G401 (cell line): ENCODE results near the gene IFT81. TPM values are rescaled to one million over a fixed set of nuclear protein-coding genes. Genes with fewer than 3 reads are reported as not detected.
"Not testable (repeated sequence)": the region's sequence is repeated elsewhere in the genome, so short reads cannot be mapped to it uniquely, and the experiment has no call there.

ENCODE experiments used
- DNase-seq: peaks from one replicate; pipeline ENCODE4 v3.0.0-alpha.2; 2015; ENCODE audit warnings: low spot score
- in situ Hi-C: cut with HindIII; loops from 2 replicates; pipeline ENCODE4 v1.10.0; 2016; ENCODE audit warnings: low sequenced_read_pairs, mixed read lengths
- total RNA-seq: library from RNA; depleted of rRNA; stranded (reverse); fragments of >200 nt; shearing (Covaris generic); gene quantifications from 2 replicates; pipeline ENCODE4 v1.2.3, GENCODE V29; 2014

IFT81 gene
- total RNA-seq, 1 experiment from 2014 or later, result 36.1 TPM

DNA sequence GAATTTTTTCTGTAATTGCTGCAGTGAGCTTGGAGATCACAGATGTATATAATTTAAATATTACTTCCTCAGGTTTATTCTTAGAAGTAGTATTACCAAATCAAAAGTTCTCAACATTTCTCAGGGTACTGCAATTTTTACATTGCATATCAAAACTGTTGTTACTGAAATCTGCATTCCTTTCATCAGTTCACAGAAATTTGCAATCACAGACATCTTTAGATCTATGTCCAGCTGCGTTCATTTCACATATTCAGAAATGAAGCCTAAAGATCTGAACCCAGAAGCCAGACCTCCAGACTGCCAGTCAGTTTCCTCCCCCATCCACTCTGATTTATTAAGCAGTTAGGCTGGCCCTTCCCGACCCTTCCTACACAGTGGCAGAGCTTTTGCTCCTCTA, 18.2 kb upstream of the IFT81 start:
- in situ Hi-C loops, result no loop called here

DNA sequence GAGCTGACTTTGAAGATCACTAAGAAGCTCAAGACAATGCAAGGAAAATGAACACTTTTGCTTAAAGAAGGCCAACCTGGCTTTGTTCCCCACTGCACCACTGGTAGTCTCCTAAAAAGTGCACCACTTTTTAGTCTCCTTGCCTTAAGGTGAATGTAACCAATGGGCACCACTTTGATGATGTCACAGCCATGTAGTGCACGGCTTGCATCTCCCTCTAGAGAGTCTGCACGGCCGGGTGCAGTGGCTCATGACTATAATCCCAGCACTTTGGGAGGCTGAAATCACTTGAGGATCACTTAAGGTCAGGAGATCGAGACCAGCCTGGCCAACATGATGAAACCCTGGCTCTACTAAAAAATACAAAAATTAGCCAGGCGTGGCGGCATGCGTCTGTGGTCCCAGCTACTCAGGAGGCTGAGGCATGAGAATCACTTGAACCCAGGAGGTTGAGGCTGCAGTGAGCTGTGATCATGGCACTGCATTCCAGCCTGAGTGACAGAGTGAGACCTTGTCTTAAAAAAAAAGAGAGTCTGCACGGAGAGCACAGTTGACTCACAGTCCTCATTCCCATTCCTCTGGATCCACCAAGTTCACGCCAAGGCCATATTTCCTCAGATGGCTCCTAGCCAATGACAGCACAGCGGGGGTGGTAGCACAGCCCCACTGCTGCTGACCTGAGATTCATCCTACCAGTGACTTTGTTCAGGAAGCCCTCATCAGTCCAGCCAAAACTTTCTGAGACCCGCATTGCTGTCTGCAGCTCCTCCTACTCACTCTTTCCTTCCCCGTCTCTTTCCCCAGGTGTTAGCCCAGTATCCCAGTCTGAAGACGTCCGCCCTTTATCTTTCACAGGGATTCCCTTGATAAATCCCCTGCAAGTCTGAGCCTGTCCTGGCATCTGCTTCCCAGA, 16.5 kb upstream of the IFT81 start:
- DNase-seq, result no peak
- in situ Hi-C loops, result no loop called here

More for the DNA sequence above, 18.2 kb upstream of the IFT81 start:
- DNase-seq, result no peak

DNA sequence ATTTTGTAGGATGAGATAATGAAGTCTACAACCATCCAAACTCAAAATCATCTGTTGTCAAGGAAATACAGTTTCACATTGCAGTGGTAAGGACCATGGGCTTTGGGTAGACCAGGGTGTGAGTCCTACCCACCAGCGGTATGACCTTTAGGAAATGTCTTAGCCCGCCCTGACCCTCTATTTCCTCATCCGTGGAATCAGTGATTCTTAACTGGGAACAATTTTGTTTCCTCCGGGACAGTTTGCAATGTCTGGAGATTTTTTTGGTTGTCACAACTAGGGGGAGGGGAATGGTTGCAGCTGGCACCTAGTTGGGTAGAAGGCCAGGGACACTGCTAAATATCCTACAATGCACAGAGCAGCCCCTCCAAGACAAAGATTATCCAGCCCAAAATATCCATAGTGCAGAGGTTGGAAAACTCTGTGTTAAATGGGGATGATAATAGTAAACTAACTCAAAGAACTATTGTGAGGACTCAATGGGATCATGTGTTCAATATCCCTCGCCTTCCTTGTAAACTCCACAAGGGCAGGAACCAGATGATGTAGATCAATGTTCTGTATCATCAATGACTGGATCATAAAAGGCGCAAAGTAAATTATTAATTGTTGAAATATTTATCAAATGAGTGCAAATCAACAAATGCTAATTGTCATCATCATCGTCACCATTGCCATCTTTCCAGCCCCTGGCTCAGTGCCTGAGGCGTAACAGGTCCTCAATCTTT, 15.7 kb upstream of the IFT81 start:
- in situ Hi-C loops, result no loop called here
- DNase-seq, result no peak

DNA sequence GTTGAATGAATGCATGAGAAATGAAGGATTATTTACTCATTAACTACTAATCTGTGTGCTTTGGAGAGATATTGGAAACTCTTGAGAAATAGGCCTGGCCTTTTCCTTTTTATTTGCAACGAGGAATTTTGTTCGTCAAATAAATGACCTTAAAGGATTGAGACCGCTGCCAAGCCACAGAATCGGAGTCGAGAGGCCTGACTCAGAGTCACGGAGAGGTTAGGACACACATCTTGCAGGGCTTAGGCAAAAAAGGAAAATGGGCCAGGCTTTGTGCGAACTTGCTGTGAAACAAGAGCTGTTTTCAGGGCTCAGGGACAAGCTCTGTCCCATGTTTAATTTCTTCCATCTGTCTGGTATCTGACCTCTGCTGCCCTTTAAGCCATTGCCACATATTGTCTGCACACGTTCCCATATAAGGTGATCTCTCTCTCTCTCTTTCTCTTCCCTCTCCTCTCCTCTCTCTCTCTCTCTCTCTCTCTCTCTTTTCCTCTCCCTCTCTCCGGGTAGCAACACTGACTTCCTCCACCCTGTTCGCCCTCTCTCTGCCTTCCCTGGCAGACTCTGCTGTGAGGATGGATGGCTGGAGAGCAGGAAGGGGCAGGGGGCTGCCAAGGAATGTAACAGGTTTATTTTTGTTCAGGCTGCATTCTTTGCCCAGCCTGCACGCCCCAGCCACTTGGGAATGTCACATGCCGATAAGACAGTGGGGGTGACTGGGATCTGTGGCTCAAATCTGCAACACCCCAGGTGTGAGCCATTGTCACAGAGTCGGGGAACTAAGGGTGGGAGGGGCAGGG, 14.9 kb upstream of the IFT81 start:
- DNase-seq, result peak; percentile 40
- in situ Hi-C loops, result no loop called here

DNA sequence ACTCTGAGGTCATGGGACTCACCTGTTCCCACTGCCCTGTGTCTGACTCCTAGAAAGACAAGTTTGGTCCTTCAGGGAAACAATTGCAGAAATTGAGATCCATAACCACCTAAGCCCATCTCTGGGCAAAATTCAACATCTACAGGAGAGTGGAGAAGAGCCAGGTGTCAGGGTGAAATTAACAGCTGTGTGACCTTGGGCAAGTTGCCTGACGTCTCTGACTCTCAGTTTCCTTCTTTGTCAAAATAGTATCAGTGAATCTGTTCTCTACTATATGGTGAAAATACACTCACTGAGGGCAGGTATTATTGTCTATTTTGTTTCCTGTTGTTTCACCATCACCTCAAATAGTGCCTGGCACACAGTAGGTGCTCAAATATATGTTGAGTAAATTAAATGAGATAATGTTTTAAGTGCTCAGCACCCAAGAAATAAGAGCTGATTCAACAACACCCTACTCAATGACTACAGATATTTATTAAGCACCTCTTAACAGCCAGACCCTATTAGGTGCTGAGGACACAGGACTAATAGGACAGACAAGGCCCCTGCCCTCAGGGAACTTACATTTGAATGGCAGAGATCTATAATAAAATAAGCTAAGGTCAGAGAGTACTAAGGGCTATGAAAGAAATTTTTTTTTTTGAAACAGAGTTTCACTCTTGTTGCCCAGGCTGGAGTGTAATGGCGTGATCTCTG, 14.2 kb upstream of the IFT81 start:
- no peak for DNase-seq
- in situ Hi-C loops, result no loop called here

DNA sequence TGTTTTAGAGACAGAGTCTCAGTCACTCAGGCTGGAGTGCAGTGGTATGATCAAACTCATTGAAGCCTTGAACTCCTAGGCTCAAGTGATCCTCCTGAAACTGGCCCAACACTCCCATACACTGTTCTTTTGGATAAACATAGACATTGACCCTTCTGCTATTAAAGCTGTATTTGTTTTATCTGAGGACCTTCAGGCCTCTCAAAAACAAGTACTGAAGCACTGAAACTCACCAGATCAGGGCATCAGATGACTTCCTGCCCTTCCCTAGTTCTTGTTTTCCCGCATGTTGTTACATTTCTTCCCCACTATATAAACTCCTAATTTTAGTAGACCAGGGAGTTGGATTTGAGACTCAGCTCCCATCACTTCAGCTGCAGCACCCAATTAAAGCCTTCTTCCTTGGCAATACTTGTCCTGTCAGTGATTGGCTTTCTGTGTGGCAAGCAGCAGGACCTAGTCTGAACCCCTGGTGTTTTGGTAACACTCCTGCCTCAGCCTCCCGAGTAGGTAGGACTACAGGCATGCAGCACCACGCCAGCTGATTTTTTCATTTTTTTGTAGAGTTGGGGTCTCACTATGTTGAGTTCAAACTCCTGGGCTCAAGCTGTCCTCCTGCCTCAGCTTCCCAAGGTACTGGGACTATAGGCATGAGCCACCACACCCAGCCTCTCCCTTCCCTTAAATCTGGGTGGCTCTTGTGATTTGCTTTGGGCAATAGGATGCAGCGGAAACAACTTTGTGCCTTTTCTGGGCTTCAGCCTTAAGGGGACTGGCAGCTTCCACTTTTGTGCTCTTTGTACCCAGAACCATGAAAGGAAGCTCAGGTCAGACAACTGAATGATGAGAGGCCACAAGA, 12.5 kb upstream of the IFT81 start:
- no peak for DNase-seq
- in situ Hi-C loops, result no loop called here

DNA sequence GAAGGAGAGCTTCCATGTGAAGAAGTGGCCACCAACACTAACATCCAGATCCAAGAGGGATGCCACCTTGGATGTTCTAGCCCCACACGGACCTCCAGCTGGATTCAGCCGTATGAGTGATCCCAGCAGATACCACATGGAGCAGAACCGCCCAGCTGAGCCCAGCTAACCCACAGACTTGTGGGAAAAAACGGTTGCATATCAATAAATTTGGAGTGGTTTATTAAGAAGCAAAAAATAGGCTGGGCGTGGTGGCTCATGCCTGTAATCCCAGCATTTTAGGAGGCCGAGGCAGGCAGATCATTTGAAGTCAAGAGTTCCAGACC, 11.9 kb upstream of the IFT81 start:
- no peak for DNase-seq
- in situ Hi-C loops, result no loop called here

DNA sequence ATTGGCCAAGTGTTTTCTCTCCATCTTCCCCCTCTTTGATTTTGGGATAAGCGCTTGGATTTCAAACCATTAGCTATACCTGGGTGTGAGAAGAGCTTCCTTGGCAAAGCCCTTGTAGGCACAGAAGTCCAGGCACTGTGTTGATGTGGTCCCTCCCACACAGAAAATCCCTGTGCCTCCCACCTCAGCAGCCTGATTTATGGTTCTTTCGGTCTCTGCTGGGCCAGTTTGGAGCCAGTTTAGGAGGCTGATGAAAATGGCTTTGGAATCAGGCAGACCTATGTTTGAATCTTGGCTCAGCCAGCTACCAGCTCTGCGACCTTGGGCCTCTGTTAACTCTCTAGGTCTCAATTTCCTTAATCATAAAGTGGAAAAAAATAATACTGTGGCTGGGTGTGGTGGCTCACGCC, 9.6 kb upstream of the IFT81 start:
- in situ Hi-C loops, result no loop called here

DNA sequence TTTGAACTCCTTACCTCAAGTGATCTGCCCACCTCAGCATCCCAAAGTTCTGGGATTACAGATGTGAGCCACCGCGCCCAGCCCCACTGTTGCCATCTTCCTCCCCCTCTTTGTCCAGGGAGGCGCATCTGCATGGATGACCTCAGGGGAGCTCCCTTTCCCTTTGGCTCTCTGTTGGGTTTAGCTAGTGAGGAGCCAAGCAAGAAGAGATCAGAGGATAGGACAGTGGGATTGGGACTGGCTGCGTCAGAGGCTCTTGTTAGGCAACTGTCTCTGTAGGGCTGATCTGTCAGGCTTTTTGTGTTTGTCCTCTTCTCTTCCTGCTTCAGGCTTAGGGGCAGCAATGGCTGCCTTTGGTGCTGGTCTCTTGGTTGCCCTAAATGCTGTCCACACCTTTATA, 8.5 kb upstream of the IFT81 start:
- no peak for DNase-seq
- in situ Hi-C loops, result no loop called here

More for the DNA sequence above, 9.6 kb upstream of the IFT81 start:
- DNase-seq, result no peak

DNA sequence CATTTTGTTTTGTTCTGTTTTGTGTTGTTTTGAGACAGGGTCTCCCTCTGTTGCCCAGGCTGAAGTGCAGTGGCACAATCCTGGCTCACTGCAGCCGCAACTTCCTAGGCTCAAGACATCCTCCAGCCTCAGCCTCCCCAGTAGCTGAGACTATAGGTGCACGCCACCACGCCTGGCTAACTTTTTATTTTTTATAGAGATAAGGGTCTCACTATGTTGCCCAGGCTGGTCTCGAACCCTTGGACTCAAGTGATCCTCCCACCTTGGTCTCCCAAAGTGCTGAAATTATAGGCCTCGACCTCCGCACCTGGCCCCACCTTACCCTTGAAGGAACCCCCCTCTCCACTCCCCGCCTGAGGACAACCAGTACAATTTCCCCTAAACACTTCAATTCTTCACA, 7.5 kb upstream of the IFT81 start:
- in situ Hi-C loops, result no loop called here
- no peak for DNase-seq

DNA sequence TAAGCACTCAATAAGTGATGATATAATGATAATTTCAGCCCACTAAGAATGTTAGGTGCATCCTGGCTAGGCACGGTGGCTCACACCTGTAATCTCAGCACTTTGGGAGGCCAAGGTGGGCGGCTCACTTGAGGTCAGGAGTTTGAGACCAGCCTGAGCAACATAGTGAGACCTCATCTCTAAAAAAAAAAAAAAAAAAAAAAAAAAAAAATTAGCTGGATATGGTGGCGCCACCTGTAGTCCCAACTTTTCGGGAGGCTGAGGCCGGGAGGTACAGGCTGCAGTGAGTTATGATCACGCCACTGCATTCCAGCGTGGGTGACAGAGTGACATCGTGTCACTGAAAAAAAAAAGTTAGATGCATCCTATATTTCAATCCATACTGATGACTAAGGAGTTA, 6.9 kb upstream of the IFT81 start:
- in situ Hi-C loops, DNase-seq: not testable (repeated sequence)

DNA sequence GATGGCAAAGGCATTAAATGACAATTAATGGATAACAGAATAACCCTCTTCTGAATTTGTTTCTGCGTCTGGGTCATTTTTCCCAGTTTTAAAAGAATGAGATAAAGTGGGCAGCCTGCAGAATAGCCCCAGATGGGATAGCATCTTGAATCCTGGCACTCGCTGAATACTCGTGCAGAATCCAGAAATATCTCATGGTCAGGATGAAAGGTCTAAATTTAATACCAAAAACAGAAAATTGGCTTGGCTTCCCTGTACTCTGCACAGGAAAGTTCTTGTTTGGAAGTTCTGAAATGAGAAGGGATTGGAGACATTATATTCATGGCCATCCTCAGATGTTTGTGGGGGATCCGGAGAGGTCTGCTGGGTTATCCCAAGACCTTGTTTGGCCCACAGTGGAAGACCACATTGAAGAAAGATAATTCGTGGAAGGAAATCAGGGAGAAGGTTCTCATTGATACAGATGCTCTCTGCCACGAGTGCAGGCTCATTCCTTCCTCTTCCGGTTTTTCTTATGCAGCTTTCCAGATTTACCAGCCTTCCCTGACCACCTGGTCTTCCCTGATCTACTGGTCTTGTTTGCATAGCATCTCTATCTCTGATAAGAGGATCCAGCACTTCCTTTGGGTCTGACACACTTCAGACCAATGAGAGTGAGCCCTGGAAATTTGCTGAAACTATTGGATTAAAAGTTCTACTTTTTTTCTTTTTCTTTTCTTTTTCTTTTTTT, 6.0 kb upstream of the IFT81 start:
- DNase-seq, result peak; percentile 83
- in situ Hi-C loops, result no loop called here

DNA sequence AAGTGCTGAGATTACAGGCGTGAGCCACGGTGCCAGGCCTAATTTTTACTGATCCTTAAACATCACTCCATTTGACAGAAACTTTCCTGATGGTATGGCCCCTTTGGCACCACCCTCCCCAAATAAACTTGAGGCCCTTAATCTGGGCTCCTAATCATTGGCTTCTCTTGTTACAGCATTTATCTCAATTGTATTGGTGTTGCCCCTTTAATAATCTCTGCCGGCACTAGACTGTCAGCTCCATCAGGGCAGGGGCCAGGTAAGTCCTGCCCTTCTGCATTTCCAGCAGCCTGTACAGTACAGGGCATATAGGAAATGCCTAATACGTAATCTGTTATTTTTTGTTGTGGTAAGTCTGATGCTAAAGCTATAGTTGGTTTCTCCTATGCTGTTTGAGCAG, 1.2 kb upstream of the IFT81 start:
- DNase-seq, result no peak
- in situ Hi-C loops, result no loop called here

DNA sequence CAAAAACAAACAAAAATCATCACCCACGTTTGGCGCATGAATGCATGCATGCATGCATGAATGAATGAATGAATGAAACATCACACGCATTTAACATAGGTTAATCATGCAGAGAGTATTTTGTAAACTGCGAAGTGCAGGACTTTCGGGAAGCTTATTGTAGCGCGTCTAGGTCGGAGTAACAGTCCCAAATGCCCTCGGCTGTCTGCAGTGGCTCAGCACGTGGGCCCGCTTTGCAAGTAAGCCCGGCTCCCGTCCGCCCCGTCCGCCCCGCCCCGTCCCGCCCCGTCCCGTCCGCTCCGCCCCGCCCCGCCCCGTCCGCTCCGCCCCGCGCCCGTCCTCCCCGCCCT, 263 bp upstream of the IFT81 start:
- in situ Hi-C loops, result no loop called here

DNA sequence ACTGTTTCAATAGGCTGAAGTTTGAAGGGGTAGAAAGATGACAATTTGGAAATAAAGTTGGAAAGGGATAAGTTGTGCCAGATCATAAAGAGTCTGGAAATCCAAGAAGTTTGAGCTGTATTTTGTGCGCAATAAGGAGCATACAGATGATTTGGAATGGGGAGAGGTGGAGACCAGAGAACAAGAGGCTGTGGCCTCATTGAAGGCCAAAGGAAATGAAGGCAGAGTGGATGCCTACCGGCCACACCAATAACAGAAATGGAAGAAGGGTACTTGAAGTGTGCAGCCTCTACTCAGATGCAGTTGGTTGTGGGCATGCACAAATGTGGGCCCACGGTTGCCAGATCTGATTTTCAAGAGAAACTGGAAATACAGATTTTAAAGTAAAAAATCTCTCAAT, 2.4 kb downstream of the IFT81 start:
- in situ Hi-C loops, result no loop called here
- DNase-seq, result no peak

More for the DNA sequence above, 263 bp upstream of the IFT81 start:
- no peak for DNase-seq

DNA sequence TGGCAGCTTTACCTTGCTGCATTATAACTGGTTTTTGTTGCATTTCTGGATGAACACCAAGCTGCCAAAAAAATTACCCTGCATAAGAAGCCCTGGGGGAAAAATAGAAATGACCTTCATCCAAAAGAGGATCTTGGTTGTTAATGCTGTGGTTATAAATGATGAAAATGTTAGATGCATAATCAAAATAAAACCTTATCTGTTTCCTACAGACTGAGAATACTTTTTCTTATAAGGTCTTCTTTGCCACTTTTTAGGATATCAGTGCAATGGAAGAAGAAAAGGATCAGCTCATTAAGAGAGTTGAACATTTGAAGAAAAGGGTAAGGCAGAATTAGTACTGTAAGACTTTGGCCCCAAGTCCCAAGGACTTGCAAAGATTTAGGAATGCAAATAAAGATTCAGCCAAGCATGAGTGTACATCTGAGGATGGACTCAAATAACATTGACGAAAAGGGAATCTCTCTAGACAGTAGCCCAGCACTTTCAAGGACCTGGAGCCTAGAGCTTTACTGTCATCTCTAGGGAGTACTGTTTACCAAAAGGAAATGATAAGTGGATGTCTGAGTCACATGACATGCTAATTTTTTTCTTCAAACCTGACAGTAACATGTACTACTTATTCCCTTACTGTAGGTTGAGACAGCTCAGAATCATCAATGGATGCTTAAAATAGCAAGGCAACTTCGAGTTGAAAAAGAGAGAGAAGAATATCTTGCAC, 10.7 kb downstream of the IFT81 start:
- no peak for DNase-seq
- in situ Hi-C loops, result no loop called here

DNA sequence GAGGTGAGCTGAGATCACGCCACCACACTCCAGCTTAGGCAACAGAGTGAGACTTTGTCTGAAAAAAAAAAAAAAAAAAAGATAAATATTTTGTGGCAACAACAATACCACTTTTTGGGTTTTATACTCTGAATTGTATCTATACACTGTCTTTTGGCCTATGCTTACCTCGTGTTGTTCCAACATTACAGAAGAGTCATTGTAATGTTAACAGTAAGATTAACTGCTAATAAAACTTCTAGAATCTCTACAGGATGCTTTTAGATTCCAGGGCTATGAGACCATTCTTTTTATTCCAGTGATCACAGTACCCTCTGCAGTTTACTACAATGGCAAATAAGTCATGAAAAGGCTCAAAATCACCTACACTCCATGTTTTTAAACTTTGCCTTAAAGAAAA, 11.6 kb downstream of the IFT81 start:
- no peak for DNase-seq
- in situ Hi-C loops, result no loop called here
